ENCODE results near the gene SMIM1. TPM values are rescaled to one million over a fixed set of nuclear protein-coding genes. Genes with fewer than 3 reads are reported as not detected.

The SMIM1 gene
- total and polyA plus RNA-seq, 2 experiments from 2014 or later, result 3.2 to 7.2 TPM

DNA sequence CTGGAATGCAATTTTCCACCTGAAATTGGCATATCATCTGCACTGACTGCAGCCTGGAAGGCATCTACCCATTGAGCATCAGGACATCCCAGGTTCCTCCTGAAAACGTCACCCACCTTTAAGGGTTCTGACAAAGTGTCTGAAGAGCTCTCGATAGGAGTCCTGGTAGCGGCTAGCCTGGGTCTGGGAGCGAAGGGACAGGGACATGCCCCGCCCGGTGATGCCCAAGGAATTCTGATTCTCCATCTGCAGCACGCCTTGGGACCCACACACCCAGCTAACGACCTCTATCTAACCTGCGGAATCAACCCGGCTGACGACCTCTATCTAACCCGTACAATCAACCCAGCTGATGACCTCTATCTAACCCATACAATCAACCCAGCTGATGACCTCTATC, 33.6 kb upstream of the SMIM1 start:
- TF ChIP-seq ZNF114 (CRISPR knock-in tag; IDR thresholded peaks at IDR 0.05), result no peak
- TF ChIP-seq NANOG (IDR thresholded peaks at IDR 0.05; ENCODE audit: borderline replicate concordance), result no peak
- TF ChIP-seq EZH2 (IDR thresholded peaks at IDR 0.05; ENCODE audit: low read depth, unreplicated experiment), result no peak
- no peak for TF ChIP-seq ZNF331 (CRISPR knock-in tag; IDR thresholded peaks at IDR 0.05; ENCODE audit: low read depth)
- TF ChIP-seq CREB1 (CRISPR knock-in tag; IDR thresholded peaks at IDR 0.05; ENCODE audit: low read depth), result no peak
- no peak for TF ChIP-seq POLR2AphosphoS5 (IDR thresholded peaks at IDR 0.05; ENCODE audit: low read depth)
- no peak for TF ChIP-seq EZH2phosphoT487 (IDR thresholded peaks at IDR 0.05; ENCODE audit: unreplicated experiment)
- TF ChIP-seq, protein P1, sequence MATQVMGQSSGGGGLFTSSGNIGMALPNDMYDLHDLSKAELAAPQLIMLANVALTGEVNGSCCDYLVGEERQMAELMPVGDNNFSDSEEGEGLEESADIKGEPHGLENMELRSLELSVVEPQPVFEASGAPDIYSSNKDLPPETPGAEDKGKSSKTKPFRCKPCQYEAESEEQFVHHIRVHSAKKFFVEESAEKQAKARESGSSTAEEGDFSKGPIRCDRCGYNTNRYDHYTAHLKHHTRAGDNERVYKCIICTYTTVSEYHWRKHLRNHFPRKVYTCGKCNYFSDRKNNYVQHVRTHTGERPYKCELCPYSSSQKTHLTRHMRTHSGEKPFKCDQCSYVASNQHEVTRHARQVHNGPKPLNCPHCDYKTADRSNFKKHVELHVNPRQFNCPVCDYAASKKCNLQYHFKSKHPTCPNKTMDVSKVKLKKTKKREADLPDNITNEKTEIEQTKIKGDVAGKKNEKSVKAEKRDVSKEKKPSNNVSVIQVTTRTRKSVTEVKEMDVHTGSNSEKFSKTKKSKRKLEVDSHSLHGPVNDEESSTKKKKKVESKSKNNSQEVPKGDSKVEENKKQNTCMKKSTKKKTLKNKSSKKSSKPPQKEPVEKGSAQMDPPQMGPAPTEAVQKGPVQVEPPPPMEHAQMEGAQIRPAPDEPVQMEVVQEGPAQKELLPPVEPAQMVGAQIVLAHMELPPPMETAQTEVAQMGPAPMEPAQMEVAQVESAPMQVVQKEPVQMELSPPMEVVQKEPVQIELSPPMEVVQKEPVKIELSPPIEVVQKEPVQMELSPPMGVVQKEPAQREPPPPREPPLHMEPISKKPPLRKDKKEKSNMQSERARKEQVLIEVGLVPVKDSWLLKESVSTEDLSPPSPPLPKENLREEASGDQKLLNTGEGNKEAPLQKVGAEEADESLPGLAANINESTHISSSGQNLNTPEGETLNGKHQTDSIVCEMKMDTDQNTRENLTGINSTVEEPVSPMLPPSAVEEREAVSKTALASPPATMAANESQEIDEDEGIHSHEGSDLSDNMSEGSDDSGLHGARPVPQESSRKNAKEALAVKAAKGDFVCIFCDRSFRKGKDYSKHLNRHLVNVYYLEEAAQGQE (IDR thresholded peaks at IDR 0.05; ENCODE audit: unreplicated experiment), result no peak
- no peaks in the 10 kb centered on the region for H3K27me3 ChIP-seq (ENCODE audit: insufficient read depth)
- ATAC-seq (no peak), DNase-seq (ENCODE audit: low spot score) (no peak)
- no peaks in the 10 kb centered on the region for H3K27me3 Mint-ChIP-seq (ENCODE audit: insufficient read depth, low read depth, poor library complexity)
- H2AFZ ChIP-seq, result no peak overlapping the region
- H3K36me3 Mint-ChIP-seq (ENCODE audit: low read depth), result peaks cover 49% of the 10 kb centered on the region
- no peak overlapping the region for H3K4me3 Mint-ChIP-seq
- peaks cover 8% of the 10 kb centered on the region; the same call in 1 of the 2 replicates for H3K36me3 ChIP-seq (ENCODE audit: insufficient read depth)
- H3F3A ChIP-seq (replicated peaks; ENCODE audit: low read depth), result 0 out of 2 replicates have a peak, but pooled peaks cover 3% of the 10 kb centered on the region
- H3K4me2 ChIP-seq, result no peak overlapping the region
- no peak overlapping the region for H3K27ac ChIP-seq (ENCODE audit: low read depth)
- peaks cover 2% of the 10 kb centered on the region; the same call in 1 of the 2 replicates for H3K4me1 ChIP-seq (ENCODE audit: insufficient read depth)
- H3K4me1 Mint-ChIP-seq, result peaks cover 7% of the 10 kb centered on the region; the same call in 2 of the 3 replicates
- H3K9me3 Mint-ChIP-seq, result no peaks in the 10 kb centered on the region
- peaks cover 12% of the 10 kb centered on the region for H3K79me2 ChIP-seq (replicated peaks; ENCODE audit: insufficient read depth)
- peaks cover 18% of the 10 kb centered on the region for H4K20me1 ChIP-seq (replicated peaks; ENCODE audit: insufficient read depth)
- H3K9me2 ChIP-seq (ENCODE audit: insufficient read depth), result no peaks in the 10 kb centered on the region
- H3K27ac Mint-ChIP-seq, result no peak overlapping the region
- H3K4me3 ChIP-seq, result no peak overlapping the region

GRCh38 chr1:3740042-3740441, 32.5 kb upstream of the SMIM1 start:
- no peak for DNase-seq (ENCODE audit: low spot score)
- Histone ChIP-seq H2AFZ (no peak overlapping the region), H3K4me3 (no peak overlapping the region), H4K20me1 (replicated peaks; ENCODE audit: insufficient read depth) (peaks cover 22% of the 10 kb centered on the region), H3F3A (replicated peaks; ENCODE audit: low read depth) (0 out of 2 replicates have a peak, but pooled peaks cover 3% of the 10 kb centered on the region), H3K27me3 (ENCODE audit: insufficient read depth) (no peaks in the 10 kb centered on the region), H3K4me2 (no peak overlapping the region), H3K27ac (ENCODE audit: low read depth) (no peak overlapping the region), H3K79me2 (replicated peaks; ENCODE audit: insufficient read depth) (peaks cover 23% of the 10 kb centered on the region), H3K9me2 (ENCODE audit: insufficient read depth) (no peaks in the 10 kb centered on the region), H3K4me1 (ENCODE audit: insufficient read depth) (peaks cover under 1% of the 10 kb centered on the region; the same call in 1 of the 2 replicates), H3K36me3 (ENCODE audit: insufficient read depth) (peaks cover 8% of the 10 kb centered on the region; the same call in 1 of the 2 replicates)
- H3K4me1 Mint-ChIP-seq, result peaks cover 13% of the 10 kb centered on the region
- no peak for ATAC-seq
- peaks cover 54% of the 10 kb centered on the region for H3K36me3 Mint-ChIP-seq (ENCODE audit: low read depth)
- H3K27ac Mint-ChIP-seq, result no peak overlapping the region
- peaks cover 6% of the 10 kb centered on the region for H3K27me3 Mint-ChIP-seq (ENCODE audit: insufficient read depth, low read depth, poor library complexity)
- no peak overlapping the region for H3K4me3 Mint-ChIP-seq
- H3K9me3 Mint-ChIP-seq, result no peaks in the 10 kb centered on the region
- TF ChIP-seq, protein P2, sequence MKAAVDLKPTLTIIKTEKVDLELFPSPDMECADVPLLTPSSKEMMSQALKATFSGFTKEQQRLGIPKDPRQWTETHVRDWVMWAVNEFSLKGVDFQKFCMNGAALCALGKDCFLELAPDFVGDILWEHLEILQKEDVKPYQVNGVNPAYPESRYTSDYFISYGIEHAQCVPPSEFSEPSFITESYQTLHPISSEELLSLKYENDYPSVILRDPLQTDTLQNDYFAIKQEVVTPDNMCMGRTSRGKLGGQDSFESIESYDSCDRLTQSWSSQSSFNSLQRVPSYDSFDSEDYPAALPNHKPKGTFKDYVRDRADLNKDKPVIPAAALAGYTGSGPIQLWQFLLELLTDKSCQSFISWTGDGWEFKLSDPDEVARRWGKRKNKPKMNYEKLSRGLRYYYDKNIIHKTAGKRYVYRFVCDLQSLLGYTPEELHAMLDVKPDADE (IDR thresholded peaks at IDR 0.05), result no peak
- no peak for TF ChIP-seq JUNB (IDR thresholded peaks at IDR 0.05; ENCODE audit: unreplicated experiment)
- TF ChIP-seq, protein P3, sequence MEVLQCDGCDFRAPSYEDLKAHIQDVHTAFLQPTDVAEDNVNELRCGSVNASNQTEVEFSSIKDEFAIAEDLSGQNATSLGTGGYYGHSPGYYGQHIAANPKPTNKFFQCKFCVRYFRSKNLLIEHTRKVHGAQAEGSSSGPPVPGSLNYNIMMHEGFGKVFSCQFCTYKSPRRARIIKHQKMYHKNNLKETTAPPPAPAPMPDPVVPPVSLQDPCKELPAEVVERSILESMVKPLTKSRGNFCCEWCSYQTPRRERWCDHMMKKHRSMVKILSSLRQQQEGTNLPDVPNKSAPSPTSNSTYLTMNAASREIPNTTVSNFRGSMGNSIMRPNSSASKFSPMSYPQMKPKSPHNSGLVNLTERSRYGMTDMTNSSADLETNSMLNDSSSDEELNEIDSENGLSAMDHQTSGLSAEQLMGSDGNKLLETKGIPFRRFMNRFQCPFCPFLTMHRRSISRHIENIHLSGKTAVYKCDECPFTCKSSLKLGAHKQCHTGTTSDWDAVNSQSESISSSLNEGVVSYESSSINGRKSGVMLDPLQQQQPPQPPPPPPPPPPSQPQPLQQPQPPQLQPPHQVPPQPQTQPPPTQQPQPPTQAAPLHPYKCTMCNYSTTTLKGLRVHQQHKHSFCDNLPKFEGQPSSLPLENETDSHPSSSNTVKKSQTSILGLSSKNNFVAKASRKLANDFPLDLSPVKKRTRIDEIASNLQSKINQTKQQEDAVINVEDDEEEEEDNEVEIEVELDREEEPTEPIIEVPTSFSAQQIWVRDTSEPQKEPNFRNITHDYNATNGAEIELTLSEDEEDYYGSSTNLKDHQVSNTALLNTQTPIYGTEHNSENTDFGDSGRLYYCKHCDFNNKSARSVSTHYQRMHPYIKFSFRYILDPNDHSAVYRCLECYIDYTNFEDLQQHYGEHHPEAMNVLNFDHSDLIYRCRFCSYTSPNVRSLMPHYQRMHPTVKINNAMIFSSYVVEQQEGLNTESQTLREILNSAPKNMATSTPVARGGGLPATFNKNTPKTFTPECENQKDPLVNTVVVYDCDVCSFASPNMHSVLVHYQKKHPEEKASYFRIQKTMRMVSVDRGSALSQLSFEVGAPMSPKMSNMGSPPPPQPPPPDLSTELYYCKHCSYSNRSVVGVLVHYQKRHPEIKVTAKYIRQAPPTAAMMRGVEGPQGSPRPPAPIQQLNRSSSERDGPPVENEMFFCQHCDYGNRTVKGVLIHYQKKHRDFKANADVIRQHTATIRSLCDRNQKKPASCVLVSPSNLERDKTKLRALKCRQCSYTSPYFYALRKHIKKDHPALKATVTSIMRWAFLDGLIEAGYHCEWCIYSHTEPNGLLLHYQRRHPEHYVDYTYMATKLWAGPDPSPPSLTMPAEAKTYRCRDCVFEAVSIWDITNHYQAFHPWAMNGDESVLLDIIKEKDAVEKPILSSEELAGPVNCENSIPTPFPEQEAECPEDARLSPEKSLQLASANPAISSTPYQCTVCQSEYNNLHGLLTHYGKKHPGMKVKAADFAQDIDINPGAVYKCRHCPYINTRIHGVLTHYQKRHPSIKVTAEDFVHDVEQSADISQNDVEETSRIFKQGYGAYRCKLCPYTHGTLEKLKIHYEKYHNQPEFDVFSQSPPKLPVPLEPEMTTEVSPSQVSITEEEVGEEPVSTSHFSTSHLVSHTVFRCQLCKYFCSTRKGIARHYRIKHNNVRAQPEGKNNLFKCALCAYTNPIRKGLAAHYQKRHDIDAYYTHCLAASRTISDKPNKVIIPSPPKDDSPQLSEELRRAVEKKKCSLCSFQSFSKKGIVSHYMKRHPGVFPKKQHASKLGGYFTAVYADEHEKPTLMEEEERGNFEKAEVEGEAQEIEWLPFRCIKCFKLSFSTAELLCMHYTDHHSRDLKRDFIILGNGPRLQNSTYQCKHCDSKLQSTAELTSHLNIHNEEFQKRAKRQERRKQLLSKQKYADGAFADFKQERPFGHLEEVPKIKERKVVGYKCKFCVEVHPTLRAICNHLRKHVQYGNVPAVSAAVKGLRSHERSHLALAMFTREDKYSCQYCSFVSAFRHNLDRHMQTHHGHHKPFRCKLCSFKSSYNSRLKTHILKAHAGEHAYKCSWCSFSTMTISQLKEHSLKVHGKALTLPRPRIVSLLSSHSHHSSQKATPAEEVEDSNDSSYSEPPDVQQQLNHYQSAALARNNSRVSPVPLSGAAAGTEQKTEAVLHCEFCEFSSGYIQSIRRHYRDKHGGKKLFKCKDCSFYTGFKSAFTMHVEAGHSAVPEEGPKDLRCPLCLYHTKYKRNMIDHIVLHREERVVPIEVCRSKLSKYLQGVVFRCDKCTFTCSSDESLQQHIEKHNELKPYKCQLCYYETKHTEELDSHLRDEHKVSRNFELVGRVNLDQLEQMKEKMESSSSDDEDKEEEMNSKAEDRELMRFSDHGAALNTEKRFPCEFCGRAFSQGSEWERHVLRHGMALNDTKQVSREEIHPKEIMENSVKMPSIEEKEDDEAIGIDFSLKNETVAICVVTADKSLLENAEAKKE (CRISPR knock-in tag; IDR thresholded peaks at IDR 0.05), result no peak

All from GM23338 (cell line).